GM06990 (cell line): ENCODE measurements around the gene AK9.

ENCODE experiments used
- DNase-seq: peaks from one replicate; pipeline ENCODE4 v3.0.0-alpha.2; 2011; ENCODE audit not compliant: insufficient read length; ENCODE audit errors: extremely low read depth
- H3K27me3 ChIP-seq: replicated peaks from 2 replicates; pipeline ENCODE4 v1.6.0; 2011; ENCODE audit warnings: low read length; ENCODE audit not compliant: control insufficient read depth, insufficient read depth
- H3K36me3 ChIP-seq: 2 replicates; pipeline ENCODE4 v1.5.1; 2011; ENCODE audit warnings: low read length; ENCODE audit not compliant: control insufficient read depth, insufficient read depth
- H3K4me3 ChIP-seq: replicated peaks from 2 replicates; pipeline ENCODE4 v1.5.1; 2011; ENCODE audit warnings: low read depth, mild to moderate bottlenecking, control low read depth, low read length
- TF ChIP-seq, protein P1 (sequence below): IDR thresholded peaks from 2 replicates; pipeline ENCODE4 v1.5.1; 2011; ENCODE audit warnings: low read length, control low read depth, mild to moderate bottlenecking, inconsistent platforms; ENCODE audit not compliant: insufficient read depth, poor library complexity, severe bottlenecking

AK9 gene

DNA sequence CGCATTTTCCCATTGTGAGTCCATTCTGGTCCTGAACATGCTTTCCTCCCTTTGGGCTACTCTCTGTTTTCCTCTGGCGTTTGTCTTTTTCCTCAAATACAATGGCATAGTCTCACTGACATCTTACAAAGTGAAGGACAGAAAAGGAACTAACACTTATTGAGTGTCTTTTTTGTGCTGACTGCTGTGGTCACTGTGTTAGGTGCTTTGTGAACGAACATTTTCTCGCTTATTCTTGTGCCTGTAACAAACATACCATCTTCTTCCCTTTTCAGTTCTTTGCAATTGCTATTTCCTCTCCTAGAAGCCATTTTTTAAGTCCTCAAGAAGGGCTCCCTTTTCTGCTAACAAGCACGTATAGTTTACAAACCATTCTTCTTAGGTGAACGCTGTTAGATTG is 15.5 kb upstream of the AK9 start:
- no peaks in the 10 kb centered on the region for H3K27me3 ChIP-seq
- DNase-seq, result no peak
- no peaks in the 10 kb centered on the region for H3K36me3 ChIP-seq
- H3K4me3 ChIP-seq, result no peak overlapping the region
- TF ChIP-seq, protein P1, sequence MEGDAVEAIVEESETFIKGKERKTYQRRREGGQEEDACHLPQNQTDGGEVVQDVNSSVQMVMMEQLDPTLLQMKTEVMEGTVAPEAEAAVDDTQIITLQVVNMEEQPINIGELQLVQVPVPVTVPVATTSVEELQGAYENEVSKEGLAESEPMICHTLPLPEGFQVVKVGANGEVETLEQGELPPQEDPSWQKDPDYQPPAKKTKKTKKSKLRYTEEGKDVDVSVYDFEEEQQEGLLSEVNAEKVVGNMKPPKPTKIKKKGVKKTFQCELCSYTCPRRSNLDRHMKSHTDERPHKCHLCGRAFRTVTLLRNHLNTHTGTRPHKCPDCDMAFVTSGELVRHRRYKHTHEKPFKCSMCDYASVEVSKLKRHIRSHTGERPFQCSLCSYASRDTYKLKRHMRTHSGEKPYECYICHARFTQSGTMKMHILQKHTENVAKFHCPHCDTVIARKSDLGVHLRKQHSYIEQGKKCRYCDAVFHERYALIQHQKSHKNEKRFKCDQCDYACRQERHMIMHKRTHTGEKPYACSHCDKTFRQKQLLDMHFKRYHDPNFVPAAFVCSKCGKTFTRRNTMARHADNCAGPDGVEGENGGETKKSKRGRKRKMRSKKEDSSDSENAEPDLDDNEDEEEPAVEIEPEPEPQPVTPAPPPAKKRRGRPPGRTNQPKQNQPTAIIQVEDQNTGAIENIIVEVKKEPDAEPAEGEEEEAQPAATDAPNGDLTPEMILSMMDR, result no peak

DNA sequence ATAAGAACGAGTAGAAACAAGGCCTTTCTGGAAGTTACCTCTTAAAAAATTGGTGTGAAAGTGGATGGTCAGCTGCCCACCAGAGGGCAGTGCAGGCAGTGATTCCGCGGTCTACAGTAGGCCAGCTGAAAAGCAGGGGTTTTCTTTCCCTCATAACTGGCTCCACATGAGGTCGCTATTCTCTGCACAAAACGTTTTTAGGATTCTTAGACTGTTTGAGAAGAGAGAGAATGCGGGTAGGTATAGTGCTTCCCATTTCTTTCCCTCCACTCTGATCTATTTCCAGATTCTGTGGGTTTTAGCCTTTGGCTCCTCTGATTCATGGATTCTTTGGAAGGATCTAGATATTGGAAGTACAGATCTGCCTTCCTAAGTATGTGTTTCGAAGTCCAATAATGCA is 14.3 kb upstream of the AK9 start:
- Histone ChIP-seq H3K36me3 (no peaks in the 10 kb centered on the region), H3K4me3 (no peak overlapping the region), H3K27me3 (no peaks in the 10 kb centered on the region)
- peak; percentile 68 for DNase-seq
- TF ChIP-seq, protein P1, result peak; percentile 94

DNA sequence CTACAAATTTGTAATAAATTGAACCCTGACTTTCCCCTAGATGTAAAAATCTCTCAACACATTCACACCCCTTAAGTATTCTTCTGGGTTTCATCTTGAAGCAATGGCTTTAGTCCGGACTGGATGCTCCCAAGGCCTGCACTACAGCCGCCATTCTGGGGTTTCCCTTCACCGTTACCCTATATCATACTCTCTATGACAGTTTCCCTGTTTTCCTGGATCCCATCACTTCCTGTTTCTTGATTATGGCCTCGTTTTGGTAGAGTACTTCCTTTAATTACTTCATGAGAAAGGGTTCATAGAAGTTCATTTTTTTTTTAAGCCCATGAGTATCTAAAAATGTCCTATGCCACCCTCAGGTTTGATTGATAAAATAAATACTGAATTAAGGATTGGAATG is 11.8 kb upstream of the AK9 start:
- H3K36me3 ChIP-seq, result no peaks in the 10 kb centered on the region
- H3K27me3 ChIP-seq, result no peaks in the 10 kb centered on the region
- H3K4me3 ChIP-seq, result no peak overlapping the region
- TF ChIP-seq, protein P1, result no peak
- no peak for DNase-seq

DNA sequence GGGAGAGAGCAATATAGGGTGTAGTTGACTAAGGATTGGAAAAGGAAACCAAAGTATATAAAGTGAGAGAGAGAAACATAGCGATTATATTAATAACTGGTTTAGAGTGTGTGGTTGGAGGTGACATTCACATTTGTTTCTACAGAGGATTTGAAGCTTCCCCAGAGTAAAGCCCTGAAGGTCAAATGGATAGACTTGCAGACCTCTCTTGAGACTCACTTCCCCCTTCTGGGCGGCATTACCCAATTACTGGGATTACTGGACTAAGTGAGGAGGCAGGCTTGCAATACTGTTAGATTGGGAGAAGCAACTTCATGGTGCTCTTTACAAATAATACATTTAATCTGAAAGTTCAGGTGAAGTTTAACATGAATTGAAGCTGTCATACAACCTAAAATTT is 10.8 kb upstream of the AK9 start:
- Histone ChIP-seq H3K4me3 (no peak overlapping the region), H3K36me3 (no peaks in the 10 kb centered on the region), H3K27me3 (no peaks in the 10 kb centered on the region)
- TF ChIP-seq, protein P1, result no peak
- no peak for DNase-seq

DNA sequence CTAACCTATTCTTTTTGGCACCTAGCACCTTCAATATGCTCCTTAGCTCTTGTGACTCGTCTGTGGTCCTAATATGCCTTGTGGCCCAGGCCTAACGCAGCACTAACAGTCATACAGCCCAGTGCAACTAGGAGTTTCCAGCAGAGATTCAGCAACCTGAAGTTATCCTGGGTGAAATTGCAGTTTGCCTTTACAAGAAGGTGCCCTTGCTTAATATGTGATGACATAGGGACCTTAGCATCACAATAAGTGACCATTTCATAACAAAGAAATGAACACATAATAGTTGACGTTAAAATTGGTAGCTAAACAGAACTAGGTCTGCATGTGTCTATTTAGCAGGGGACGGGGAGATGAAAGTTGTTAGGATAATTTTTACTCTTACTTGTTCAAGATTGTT is 10.2 kb upstream of the AK9 start:
- Histone ChIP-seq H3K36me3 (no peaks in the 10 kb centered on the region), H3K27me3 (no peaks in the 10 kb centered on the region), H3K4me3 (no peak overlapping the region)
- TF ChIP-seq, protein P1, result no peak
- no peak for DNase-seq

DNA sequence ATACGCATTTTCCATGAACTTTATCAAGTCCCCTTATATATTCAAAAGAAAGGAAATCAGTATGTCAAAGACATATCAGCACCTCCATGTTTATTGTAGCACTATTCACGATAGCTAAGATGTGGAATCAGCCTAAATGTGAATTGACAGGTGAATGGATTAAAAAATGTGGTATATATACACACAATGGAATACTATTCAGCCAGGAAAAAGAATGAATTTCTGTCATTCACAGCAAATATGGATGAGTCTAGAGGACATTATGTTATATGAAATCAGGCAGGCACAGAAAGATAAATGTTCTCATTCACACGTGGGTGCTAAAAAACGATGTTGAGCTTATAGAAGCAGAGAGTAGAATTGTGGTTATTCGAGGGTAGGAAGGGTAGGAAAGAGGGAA is 5.4 kb upstream of the AK9 start:
- Histone ChIP-seq H3K27me3 (no peaks in the 10 kb centered on the region), H3K36me3 (no peaks in the 10 kb centered on the region), H3K4me3 (no peak overlapping the region)
- no peak for DNase-seq
- TF ChIP-seq, protein P1, result no peak
